GM18511 (cell line): ENCODE measurements around the gene CACNA1C.

Experiments used
- ATAC-seq: cut with Tn5 transposase; IDR thresholded peaks from one replicate; pipeline ENCODE4 v1.9.1; 2021; ENCODE audit warnings: mild to moderate bottlenecking, moderate library complexity; ENCODE audit not compliant: unreplicated experiment

The CACNA1C gene

DNA sequence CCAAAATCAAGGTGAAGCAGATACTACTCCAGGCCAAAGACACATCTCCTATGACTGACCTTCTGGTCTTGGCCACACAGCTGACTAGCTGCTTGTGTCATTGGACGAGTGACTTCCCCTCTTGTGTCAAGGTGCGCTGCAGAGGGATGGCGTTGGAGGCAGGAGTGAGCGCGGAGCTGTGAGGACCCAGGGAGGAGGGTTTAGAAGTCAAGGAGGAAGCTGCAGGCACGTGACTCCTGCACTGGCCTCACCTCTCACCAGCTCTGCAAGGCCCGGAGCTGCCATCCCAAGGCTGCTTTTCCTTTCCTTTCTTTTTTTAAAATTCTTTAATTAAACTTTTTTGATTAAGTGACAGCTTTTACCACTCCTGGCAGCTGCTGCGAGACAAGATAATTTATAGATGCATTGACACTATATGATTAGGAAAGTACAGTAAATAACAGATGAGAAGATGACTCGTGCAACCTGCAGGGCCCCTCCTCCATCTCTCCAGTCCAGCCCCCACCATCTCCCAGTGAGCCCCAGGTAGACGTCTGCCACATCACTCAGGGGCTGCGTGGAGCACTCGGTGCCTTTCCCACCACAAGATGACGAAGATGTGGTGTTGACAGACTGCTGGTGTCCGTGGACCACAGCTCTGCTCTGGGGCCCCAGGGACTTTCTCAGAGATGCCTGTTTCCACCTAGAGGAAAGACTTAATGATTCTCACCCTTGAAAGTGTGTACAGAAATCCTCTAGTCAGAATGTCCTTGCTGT is 350.6 kb downstream of the CACNA1C start:
- no peak for ATAC-seq

DNA sequence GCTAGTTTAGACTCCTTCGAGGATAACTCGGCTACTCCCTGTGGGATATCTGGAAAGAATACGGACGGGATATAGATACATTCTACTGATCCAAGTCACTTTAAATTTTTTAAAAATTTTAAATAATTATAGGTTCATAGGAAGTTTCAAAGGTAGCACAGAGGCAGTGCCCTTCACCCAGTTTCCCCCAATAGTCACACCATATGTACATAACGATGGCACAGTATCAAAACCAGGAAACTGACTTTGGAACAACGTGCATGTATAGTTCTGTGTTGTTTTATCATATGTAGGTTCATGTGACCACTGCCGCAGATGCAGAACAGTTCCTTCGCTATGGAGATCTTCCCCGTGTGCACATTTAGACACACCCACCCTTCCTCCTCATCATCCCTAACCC is 352.3 kb downstream of the CACNA1C start:
- ATAC-seq: no peak

DNA sequence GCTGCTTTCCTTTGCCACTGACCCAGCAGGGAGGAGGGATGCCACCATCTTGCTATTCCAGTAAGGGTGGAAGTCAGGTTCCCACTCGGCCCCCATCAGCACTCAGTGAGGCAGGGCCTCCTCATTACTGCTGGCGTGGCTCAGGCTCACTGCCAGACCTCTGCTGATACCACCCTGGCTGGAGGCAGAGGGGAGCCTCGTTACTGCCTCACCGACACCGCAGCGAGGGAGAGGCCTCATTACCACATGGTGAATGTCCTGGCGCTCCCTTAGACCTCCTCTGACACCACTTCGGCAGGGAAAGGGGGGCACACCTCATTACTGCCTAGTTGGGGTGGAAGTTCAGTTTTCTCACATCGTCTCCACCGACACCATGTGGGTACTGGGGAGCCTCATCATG is 354.1 kb downstream of the CACNA1C start:
- no peak for ATAC-seq

DNA sequence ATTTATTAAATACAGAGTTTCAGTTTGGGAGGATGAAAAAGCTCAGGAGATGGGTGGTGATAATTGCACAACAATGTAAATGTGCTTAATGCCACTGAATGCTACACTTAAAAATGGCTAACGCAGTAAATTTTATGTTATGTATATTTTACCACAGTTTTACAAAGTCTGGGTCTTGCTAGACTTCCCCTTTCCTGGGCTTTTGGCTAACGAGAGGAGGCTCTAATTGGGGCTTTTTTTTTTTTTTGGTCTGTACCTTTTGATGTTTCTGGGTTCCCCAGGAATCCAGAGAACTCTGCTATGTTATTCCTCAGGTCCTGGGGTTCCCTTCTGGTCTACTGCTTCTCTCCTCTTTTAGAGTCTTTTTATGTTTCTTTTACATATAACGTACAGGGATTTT is 355.5 kb downstream of the CACNA1C start:
- ATAC-seq: no peak

DNA sequence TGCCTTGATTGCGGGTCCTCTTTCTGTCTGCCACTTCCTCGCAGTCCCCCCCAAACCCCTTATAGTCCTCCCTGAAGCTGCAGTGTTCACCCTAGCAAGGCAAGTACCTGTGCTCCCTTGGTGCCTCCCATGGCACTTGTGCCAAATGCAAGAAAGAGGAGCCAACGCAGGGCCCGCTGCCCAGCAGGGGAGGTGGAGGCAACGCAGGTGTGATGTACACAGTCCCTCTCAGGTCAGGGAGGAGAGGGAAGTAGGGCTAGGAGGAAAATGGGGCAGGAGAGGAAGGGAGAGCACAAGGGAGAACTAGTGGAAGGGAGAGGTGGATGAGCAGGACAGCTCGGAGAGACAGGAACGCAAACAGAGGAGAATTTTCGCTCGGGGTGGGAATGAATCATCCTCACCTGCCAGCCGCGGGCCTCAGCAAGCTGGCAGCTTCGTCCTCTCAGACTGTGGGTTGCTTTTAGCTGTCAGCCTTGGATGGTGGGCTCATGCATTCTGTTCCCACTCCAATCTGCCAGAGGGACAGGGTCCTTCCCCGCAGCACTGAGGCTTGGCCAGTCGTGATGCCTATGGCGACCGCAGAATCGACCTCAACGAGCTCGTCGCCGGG is 357.0 kb downstream of the CACNA1C start:
- no peak for ATAC-seq

DNA sequence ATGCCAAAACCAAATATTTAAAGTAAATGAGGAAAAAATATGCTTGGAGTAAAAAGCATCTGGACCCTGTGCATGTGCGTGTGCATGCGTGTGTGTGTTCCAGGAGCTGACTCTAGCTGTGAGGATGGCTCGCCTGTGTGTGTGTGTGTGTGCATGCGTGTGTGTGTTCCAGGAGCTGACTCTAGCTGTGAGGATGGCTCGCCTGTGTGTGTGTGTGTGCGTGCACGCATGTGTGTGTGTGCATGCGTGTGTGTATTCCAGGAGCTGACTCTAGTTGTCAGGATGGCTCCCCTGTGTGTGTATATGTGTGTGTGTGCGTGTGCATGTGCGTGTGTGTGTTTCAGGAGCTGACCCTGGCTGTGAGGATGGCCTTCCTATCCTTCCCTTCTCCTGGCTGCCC is 357.7 kb downstream of the CACNA1C start:
- no peak for ATAC-seq

DNA sequence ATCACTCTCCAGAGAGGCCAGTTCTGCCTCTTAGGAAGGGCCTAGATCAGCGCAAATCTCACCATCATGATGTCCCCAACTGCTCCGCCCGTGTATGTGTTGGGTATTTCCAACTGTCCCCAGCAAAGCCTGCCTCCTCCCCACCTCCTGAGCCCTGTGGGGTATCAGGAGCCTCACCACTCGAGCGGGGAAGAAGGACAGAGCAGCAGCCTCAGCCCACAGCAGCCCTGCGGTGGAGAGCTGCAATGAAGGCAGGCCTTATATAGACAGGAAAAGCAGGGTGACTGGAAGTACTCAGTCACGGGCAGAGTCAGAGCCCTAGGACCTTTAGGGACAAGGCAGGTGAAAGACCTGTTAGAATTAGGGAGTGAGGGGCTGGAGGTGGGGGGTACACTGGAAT is 358.2 kb downstream of the CACNA1C start:
- ATAC-seq: no peak

DNA sequence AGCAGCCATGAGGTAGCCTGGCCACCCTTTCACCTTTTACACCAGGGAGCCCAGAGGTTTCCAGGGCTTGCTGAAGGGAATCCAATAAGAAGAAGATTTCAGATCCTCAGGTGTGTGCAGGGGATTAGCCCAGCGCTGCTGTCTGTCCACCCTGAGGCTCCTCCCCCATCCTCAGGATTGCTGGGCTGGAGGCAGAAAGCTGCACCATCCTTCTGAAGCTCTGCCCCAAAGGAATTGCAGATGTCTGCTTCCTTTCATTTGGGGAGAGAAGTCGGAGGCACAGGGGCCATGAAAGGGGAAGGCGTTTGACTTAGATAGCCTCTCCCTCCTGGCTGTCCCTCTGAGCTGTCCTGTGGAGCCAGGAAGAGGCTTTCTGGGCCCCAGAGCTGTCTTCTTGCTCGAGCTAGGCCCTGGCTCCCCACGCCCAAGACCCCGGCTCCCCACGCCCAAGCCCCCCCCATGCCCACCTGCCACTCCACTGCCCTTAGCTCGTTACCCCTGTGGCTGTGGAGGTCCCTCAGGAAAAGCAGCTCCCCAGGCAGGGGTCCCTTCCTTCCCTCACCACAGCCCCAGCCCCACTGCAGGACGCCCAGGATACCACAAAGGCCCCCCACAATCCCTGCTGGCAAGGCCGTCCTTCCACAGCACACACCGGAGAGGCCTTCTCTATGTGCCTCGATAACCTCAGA is 359.0 kb downstream of the CACNA1C start:
- no peak for ATAC-seq

DNA sequence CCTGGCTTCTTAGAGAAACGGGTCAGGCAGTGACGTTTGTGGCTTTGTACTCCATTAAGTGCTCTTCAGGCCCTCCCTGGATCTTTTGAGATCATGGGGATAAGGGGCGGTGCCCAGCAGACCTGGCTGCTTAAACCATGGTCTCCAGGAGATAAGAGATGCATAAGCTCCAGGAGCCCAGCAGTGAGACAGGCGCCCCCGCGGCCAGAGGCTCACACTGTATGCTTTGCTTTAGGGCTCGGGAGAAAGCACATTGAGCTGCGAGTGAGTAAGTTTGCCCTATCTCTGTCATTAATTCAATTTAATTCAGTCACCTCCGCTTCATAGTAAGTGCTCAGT is 359.5 kb downstream of the CACNA1C start:
- ATAC-seq: no peak

DNA sequence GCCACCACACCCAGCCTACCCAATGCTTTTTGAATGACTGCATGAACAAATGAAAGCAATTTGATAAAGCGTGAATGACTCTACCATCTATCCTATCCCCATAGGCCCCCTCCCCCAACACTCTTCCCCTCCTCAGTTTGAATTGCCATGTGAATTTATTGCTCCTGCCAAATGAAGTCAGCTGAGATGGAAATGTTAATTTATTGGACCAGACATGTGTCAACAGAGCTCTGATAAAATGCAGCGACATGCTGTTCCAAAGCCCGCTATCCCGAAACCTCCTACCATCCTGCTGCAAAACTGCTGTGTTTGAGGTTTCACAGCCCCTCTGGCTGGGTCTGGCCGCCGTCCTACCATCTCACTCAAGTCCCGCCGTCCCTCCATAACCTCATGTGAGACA is 360.5 kb downstream of the CACNA1C start:
- ATAC-seq: no peak

DNA sequence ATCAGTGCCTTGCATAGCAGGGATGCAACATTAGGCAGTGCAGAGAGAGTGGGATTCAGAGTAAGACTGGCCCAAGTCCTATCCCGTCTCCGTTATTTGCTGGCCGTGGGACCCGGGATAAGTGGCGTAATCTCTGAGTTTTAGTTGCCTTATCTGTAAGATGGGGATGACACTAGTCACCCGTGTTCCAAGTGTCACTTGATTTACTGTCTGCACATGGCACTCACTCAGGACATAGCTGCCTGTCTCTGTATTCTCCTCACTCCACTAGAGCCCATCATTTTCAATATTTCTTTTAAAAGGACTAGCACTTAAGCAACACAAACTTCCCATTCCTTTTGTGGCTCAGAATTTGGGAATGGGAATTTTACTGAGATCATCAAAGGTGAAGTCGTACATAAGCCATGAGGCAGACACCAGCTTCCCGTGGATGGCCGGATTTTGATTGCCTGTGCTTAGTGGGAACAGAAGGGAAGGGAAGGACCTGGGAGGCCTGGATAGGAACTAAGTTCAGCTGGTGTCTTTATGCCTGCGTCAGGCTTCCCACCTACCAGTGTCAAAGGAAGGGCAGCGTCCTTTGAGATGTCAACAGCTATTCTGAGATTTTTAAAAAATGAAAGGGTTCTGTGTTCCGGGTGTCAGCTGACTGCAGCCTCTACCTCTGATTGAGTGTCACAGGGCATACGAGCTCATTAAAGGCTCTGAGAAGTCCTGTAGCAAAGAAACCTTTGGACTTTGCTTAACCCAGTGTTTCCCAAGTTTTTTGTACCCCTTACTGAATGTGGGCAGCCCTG is 361.4 kb downstream of the CACNA1C start:
- no peak for ATAC-seq

DNA sequence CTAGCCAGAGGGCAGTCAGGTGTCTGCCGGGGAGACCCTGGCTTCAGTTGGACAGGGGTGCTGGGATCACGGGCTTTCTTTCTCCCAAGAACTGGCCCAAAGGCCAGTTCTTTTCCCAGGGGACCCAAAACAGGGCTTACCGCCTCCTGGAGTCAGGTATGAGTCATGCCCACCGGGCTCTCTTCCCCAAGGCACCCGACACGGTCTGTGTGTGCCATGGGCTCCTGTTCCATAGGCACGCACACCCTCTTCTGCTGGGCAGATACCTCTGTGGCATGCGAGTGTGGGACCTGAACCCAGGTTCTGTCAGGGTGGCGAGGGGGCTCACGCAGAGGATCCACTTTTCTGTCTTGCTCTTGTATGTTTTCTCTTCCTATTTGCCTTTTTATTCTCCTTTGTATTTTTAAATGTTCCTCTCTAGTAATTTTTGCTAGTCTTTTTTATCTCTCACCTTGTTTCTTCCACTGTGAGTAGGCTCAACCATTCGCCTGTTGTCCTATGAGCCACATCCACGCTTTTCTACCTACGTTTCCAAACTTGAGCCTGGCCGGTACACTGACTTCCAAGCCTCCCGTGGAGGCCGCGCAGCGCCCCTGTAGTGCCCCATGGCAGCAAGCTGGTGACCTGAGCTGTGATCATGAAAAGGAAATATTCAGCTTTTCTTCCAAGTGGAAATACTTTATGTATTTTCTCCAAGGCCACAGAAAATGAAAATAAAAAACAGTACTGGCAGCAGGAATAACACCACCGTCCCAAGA is 362.2 kb downstream of the CACNA1C start:
- no peak for ATAC-seq

DNA sequence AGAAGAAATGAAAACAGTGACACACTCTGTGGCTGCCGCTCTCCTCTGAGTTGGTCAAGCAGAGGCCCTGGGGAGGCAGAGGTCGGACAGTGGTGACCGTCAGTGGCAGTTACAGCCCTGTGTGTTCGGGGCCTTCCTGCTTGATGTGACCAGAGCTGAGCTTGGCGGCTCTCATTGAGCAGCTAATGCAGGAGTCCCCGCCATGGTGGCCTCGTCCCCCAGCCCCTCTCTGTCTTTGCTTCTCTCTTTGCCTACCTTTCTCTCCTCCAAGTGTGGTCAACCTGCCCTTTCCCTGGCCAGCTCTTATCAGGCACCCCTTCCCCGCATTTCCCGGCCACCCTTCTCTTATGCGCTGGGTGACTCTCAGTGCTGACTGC is 362.8 kb downstream of the CACNA1C start:
- ATAC-seq: no peak

DNA sequence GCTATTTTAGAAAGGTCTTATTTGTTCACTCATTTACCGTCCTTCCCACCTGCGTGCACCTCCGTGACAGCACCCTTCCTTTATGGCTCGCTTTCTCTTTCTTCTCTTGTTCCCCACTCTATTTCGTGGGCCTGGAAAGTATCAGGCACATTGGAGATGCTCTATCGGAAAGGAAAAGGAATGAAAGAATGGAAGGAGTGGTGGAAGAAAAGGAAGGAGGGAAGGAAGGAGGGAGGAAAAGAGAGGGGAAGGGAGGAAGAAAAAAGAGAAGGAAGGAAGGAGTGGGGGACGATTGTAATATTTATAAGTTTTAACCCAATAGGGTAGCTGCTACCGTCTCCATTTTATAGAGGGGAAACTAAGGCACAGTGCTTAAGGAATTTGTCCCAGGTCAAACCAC is 363.4 kb downstream of the CACNA1C start:
- no peak for ATAC-seq

DNA sequence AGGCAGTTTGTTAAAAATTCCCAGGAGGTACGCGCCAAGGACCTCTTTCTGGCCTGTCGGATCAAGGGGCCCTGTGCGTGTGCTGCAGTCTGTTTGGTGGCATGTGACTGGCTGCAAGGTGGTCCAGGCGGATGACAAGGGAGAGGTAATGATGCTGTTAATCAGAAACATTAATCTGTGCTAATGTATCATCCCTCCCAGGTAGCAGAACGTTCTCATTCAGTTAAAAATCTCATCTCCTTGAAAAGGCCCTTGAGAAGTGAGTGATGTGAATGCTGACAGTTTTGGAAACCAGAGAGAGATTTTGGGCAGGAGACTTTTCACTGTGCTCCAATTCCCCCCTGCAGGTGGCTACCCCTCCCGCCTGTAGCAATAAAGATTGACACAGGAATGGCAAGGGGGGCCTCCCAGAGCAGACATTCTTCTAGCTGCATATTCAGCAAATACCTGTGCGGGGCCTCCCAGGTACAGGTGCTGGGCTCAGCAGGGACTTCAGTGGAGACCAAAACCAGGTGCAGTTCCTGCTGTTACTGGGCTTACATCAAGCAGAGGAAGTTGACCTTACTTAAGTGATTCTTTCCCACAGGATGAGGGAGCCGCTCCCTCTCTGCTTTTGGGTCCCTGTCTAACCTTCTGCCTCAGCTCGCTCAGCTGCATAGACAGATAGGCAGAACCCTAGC is 364.8 kb downstream of the CACNA1C start:
- ATAC-seq: no peak

DNA sequence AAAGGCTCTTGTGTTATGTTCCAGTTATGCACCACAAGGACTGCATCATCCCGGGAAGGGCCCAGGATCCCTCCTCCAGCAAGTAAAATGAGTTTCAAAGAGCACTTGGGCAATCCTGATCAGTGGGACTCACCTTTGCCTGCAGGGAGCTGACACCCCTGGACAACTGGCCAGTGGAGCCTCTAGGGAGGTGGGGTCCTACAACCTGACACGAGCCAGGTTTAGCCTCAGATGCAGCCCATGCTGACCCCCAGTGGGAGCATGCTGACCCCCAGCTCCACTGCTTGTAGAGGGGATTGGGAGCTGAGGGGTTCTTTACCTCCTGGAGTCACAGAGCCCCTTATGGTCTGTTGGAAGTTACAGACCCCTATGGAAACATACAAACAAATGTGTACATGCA is 365.8 kb downstream of the CACNA1C start:
- ATAC-seq: no peak

DNA sequence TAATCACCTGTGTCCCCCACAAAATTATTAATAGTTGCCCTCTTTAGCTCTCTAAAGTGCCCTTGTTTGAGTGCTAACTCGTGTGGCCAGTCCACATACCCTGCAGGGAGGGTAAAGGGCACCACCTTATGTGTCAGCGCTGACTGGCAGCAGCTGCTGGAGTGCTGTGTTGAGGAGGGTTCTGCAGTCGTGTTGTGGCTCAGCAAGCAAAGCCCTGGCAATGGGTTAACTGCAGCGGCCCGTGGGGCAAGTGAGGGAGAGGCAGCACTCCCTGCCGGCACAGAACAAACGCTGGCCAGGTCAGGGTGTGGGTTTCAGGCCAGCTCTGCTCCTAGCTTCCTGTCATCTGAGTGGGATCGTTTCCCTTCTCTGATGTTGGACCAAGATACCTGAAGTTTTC is 369.8 kb downstream of the CACNA1C start:
- no peak for ATAC-seq

DNA sequence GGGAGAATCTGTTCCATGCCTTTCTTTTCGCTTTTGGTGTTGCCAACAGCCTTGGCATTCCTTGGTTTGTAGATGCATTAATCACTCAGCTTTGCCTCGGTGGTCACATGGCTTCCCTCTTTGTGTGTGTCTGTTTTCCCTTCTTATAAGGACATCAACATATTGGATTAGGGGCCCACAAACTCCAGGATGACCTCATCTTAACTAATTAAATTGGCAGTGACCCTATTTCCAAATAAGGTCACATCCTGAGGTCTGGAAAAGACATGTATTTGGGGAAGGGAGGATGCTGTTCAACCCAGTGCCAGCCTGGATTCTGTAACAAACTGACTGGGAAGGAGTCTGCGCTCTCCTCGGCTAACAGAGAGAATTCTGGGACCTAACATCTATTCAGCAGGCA is 376.2 kb downstream of the CACNA1C start:
- no peak for ATAC-seq

DNA sequence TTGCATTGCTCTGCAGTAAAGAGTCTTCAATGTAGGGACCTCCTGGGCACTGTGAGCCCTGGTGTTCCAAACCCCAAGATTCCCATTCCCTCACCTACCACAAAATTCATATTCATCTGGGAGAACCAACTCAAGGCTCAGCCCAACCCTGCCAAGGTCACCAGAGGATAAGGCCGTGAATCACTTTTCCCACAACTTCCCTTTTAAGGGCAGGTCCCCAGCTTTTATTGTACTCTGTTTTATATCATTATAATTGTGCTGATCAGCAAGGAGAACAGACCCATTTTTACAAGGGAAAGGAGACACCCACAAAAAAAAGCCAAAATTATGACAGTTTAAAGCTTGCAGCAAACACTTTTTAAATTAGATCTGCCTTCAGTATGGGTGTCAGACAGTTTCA is 379.0 kb downstream of the CACNA1C start:
- no peak for ATAC-seq

DNA sequence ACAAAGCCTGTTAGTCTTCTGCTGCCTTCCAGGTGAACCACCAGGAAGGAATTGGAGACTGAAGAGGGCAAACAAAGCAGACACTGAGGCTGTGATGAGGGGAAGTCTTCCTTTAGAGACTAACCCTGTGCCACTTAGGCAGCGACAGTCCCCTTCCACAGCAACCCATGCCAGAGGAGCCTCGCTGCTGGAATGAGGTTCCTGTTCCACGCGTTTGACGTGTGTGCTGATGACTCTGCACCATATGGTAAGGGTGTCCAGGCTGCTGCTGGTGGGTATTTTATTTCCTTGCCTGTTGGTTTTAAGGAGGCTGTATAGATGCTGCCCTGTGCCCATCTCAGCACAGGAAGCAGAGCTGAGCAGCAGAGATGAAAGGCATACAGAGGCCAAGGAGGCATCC is 380.1 kb downstream of the CACNA1C start:
- ATAC-seq: no peak
